IPS DF 4.7 (cell line): ENCODE measurements around the gene FBXO41.

ENCODE experiments used
- DNase-seq: peaks from one replicate; pipeline ENCODE4 v3.0.0-alpha.2; 2013; ENCODE audit warnings: low spot score; ENCODE audit errors: extremely low read depth

Gene FBXO41, protein sequence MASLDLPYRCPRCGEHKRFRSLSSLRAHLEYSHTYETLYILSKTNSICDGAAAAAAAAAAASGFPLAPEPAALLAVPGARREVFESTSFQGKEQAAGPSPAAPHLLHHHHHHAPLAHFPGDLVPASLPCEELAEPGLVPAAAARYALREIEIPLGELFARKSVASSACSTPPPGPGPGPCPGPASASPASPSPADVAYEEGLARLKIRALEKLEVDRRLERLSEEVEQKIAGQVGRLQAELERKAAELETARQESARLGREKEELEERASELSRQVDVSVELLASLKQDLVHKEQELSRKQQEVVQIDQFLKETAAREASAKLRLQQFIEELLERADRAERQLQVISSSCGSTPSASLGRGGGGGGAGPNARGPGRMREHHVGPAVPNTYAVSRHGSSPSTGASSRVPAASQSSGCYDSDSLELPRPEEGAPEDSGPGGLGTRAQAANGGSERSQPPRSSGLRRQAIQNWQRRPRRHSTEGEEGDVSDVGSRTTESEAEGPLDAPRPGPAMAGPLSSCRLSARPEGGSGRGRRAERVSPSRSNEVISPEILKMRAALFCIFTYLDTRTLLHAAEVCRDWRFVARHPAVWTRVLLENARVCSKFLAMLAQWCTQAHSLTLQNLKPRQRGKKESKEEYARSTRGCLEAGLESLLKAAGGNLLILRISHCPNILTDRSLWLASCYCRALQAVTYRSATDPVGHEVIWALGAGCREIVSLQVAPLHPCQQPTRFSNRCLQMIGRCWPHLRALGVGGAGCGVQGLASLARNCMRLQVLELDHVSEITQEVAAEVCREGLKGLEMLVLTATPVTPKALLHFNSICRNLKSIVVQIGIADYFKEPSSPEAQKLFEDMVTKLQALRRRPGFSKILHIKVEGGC

DNA sequence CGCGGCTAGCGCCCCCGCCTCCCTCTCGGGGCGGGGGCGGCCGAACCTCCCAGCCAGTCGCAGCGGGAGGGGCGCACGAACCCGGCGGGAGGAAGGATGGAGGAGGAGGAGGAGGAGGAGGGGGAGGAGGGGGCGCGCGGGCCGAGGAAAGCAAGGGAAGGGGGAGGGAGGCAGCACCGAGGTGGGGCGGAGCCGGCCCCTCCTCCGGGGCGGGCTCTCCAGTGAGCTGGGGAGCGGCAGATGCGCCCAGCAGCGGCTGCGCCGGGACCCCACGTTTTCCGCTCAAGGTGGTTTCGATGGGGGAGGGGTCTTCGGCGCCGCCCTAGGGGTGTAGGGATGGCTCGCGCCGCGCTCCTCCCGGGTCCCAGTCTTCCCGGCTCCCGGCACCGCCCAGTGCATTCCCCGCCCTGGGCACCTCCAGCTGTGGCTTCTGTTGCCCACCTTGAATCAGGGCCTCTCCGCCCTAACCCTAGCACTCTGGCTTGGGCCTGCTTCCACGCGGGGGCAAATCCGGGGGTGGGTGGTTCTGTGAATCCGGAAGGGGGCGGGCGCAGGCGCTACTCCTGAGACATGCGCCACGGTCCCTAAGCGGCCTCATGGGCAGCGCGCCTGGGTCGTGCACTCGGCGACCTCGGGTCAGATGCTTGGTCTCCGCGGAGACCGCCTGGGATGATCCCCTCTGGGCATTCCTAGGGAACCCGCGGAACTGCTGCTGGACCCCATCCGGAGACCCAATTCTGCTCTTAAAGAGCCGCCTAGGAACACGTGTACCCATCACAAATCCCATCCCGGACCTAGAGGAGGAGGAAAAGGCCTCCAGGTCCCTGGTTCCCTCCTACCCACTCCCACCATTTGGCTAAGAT is at the start of gene FBXO41:
FBXO41 (minus strand) TSS at position 183 of the 863 bp plus-strand sequence. CDS start 14,848 bp downstream, outside the sequence.
- no peak for DNase-seq

DNA sequence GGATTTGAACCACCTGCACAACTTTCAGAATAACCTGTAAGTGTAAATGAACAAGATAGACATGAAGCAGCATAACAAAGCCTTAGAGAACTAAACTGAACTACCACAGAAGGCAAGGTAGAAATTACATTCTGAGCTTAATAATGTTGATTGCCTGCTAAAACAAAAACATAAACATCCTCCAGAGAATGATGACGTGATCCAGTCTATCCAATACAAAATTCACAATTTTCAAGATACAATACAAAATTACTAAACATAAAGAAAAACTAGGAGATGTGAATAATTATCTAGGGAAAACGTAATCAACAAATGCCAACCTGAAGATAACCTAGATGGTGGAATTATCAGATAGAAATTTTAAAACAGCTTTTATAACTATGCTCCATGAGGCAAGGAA is 49.8 kb upstream of the FBXO41 start:
- no peak for DNase-seq

DNA sequence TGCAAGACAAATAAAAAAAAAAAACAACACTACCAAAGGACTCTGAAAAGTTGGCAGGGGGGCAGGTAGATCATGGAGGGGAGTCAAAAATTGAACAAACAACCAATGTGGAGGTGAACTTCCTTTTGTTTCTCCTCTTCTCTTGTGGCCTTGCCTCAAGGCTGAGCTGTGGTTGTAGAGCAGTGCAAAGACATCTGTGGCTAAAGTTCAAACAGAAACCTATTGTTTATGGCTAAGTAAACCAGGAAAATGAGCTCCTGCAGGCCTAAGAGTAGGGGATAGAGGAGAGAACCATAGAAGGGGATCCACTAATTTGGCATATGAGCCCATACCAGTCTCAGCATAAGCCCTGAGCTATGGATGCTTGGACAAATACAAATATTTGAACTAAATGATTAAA is 49.3 kb upstream of the FBXO41 start:
- no peak for DNase-seq

DNA sequence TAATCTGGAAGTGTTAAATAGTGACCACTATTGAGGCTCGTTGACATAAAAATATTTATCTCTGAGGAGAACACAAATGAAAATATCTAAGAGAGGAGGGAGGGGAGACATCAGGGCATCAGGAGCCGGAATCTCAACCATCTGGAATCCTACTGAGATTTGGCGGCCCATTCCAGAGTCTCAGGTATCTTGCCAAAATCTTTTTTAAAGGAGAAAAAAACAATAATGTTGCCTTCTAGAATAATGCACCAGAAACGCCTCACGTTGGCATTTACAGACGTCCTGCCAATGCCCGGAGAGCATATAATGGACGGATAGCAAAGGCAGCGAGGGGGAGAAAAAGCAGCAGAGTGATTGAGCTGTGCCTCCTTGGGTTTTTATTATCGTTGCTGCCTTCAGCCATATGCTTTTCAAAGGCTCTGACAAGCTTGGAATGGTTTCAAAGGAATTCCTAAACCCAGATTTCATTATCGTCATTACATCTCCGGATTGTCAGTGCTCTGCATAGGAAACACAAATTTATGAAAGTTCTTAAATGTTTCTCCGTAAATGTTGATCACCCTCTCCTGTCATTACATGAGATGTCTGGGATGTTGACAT is 39.9 kb upstream of the FBXO41 start:
- no peak for DNase-seq

DNA sequence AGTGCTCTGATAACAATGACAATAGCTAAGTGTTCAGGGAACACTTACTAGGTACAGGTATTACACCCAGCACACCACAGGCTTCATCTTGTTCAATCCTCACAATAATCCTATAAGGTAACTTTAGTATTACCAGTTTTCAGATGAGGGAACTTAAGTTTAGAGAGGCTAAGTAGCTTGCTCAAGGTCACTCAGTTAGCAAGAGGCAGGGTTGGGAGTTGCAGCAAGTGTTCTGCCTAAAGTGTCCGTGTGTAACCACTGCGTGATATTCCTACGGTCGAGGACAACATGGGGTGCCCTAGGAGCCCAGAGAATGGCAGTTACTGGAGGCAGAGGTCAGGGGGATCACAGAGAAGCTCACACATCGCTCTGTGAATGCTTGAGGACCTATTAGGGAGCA is 39.3 kb upstream of the FBXO41 start:
- DNase-seq = no peak

DNA sequence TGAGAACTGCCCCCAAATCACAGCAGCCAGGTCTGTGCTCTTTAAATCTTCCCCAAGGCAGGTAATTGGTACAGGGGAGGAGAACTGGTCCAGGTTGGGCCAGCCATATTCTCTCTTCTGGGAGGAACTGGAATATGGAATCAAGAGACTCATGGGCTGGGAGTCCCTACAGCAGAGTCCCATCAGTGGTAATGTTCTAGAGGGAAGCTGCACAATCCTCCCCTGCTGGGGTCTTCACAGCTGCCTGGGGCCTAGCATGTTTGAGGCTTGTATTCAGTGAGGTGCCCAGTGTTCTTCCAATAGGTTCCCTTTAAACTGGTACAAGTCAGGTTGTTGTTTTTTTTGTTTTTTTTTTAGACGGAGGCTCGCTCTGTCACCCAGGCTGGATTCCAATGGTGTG is 30.2 kb upstream of the FBXO41 start:
- DNase-seq = no peak

DNA sequence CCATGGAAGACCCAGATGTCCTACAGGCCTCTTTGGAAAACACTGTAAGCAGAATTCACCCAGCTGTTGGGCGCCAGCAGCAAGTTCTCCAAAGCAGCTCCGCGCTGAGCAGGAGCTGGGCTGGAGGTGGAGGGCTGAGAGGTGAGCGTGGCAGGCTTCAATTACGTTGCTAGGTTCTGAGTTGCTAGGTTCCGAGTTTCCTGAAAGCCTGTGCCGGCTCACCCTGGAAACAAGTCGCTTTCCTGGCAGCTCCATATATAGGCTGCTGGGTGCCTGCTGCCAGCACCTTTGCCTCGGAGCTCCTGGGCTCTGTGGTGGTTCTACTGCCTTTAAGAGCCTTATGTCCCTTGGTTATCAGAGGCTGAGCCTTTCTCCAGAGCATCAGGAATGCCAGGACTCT is 23.4 kb upstream of the FBXO41 start:
- no peak for DNase-seq

DNA sequence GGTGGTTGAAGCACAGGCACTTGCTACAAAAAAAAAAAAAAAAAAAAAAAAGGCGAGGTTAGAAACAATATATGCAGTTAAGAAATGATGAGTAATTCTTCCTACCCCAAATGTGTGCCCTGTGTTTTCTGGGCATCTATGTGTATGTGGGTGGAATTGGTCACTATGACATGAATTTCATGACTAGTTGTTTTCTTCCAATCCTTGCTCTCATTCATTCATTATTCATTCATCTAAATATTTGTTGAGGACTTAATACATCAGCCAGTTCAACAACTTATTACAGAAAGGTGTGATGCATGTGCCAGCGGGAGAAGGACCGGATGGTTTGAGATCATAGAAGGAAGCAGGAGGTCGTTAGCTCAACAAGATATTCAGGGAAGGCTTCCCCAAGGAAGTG is 17.4 kb upstream of the FBXO41 start:
- no peak for DNase-seq

DNA sequence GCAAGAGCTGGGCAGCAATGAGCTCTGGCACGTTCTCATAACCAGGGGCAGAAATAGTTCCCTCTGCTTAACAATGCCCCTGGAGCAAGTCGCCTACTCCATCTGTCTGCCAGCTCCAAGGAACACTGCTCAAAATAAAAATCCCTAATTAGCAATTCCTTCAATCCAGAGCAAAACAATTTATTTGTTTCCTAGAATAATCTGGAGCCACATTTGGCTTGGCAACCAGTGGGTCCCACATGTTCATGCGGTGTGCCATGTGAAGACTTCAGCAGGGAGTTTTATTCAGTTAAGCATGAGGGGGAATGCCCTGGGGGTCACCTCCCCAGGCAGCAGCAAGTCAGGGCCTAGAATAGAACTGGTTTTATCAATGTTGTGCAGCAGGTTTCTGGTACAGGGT is 16.6 kb upstream of the FBXO41 start:
- no peak for DNase-seq

DNA sequence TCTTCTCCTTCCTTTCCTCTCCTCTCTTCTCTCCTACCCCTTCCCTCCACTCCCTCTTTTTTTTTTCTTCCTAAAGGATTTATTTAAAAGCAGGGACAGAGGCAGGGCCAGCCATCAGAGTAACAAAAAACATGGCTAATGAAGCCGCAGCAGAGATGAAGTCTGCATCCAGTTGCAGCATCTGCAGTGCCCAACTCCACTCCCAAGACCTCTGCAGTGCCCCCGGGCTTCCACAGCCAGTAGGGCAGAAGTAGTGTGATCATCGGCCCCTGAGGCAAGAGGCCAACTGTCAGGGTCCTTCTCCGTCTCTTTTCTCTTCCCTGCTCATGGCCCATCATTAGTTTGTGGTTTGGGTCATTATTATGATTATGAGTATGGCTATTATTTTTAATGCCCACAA is 13.3 kb upstream of the FBXO41 start:
- DNase-seq = no peak

DNA sequence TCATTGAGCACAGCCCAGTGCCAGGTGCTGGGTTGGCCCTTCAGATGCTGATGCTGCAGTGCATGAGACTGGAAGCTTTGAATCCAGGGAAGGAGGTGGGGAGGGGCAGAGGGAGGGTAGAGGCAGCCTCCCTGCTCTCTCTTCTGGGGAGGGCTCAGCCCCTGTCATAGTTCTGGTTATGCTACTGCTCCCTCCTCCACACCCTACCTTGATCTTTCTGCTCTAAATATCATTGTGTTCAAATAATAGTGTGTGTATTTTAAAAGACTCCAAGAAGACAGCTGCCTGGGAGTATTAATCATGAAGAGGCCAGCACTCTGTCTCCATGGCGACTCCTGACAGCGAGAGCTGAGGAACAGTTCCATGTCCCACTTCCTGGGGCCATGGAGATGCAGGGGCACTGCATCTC is 12.9 kb upstream of the FBXO41 start:
- no peak for DNase-seq

DNA sequence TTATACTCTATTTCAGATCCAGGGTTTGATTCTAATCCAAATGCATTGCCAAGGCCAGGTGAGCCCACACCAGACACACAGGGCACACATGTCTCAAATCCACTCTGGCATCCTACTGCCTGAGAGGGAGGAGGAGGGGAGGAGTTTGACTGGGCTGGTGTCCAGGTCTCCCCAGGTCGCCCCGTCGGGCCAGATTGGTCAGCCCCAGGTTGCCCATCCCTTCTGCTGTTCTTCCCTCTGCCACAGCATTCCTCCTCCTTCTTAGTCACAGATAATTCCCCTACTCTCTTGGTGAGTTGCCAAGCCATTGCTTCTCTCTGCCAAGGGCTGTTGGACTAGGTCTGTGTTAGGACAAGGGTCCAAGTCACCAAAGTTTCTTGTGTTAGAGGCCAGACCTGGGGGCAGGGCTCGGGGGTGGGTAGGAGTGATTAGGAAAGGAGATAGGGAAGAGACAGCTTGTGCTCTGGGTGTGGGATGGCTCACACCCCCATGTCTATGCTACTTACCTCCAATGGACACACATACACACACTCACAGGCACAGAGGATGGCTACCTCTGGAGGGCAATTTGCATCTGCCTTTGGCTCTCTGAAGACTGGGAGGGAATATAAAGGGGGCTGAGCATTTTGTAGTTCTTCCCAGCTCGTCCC is 11.6 kb upstream of the FBXO41 start:
- no peak for DNase-seq

DNA sequence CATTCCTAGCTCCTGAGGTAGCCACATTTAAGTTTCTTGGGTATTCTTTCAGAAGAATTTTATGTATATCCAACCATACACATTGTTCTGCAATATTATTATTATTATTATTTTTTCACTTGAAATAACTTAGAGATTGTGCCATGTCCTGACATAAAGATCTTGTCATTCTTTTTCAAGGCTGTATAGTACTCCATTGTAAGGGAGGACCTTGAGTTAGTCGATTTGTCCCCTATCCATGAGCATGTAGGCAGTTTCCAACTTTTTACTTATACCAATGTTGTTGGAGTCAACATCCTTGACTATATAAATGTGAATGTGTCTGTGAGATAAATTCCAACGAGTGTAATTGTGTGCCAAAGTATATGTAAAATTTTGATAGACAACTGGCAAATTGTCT is 10.0 kb upstream of the FBXO41 start:
- no peak for DNase-seq

DNA sequence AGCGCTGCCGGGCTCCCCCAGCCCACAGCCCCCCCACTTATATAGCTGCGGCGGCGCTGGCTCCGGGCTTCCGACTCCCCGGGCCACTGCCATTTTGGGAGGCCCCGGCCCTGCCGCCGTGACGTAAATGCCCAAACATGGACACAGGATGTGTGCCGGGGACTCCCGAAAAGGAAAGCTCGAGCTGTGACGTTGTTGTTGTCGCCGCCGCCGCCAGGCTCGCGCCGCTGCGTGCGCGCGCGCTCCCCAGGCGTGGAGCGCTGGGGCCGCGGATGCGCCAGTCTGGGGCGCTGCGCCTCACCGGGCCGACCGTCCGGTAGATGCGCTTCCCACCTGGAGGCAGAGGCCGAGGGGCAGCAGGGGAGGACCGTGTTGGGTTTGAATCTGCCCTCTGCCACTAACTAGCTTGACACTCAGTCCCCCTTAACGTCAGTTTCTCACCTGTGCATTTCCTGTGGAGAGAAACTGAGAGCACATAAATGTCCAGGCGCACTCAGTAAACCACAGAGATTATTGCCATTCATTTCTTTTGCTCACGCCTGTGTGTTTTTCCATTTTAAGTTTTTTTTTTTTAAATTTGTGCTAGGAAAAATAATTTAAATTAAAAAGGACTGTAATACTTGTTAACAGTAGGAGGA is 9.4 kb upstream of the FBXO41 start, which contains the start of gene EGR4:
EGR4 (minus strand) TSS at position 15 of the 638 bp plus-strand sequence. CDS start 231 bp downstream, outside the sequence.
- no peak for DNase-seq

DNA sequence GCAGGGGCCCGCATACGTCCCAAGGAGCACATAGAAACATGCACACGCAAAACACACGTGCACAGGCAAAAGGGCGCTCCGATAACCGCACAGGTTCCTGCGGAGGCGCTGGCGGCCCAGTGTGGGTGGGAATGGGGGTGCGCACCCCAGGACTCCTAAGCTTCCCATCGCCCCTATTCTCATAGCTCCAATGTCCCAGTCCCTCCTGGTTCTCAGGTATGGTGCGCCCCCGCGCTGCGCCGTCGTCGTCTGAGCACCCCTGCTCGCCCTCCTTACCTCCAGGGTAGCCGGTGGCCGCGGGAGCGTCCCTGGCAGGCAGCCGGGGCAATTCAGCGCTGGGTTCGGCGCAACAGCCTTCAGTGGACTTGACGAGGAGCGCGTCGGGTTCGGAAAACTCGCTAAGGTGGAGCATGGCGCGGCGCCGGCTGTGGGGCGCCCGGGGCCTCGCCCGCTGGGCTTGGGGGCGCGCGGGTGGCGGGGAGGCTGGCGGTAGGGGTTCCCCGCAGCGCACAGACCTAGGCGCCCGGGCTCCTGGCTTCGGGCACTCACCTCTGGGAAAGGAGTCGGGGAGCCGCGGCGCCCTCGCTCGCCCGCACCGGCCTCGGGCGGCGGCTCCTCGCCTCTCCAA is 8.7 kb upstream of the FBXO41 start:
- no peak for DNase-seq

DNA sequence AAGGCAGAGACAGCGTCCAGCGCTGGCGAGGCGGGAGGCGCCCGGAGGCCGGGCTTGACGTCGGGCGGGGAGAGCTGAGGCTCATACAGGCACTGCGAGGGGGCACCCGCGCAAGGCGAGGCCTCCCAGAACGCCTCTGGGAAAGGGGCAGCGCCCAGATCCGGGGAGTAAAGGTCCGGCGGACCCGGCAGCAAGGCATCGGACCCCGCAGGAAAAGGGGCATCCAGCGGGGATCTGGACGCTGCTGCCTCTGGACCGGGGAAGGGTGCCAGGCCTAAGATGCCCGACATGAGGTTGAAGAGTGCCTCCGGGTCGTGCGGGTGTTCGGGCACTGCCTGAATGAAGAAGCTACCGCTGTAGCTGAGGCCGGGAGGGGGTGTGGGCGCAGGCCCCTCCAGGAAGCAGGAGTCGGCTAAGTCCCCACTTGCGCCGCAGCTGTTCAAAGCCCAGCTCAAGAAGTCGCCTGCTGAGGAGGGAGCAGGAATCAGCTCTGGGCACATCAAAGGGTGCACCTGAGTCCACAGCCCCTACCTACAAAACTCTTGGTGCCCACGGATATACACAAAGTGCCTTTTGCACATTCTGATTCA is 8.1 kb upstream of the FBXO41 start:
- DNase-seq = no peak

DNA sequence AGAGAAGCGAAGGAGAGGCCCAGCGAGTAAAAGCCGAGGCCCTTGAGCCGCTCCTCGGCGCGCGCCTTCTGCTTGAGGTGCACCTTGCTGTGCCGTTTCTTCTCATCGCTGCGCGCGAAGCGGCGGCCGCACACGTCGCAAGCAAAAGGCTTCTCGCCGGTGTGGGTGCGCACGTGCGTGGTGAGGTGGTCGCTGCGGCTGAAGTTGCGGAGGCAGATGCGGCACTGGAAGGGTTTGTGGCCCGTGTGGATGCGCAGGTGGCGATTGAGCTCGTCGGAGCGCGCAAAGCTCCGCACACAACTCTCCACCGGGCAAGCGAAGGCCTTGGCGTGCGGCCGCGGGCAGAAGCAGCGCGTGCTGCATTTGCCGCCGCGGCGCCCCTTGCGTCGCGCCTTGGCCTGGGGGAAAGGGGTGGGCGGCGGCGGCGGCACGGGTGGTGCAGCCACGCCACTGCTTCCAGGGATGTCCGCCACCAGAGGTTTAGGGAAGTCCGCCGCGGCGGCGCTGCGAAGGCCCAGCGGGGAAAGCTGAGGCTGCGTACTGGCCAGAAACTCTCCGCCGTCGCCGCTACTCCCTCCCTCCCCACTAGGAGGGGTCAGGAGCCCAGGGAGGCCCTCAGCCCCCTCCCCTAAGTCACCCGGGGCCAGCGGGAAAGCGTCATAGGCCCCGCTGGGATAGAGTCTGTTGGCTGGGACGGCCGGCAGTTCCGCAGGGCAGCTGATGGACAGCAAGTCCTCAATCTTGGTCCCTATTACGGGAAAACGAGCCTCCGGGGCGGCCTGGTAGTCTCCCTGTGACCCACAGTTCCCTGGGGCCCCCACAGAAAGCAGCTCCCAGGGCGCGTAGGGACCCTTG is 7.4 kb upstream of the FBXO41 start:
- DNase-seq = no peak

DNA sequence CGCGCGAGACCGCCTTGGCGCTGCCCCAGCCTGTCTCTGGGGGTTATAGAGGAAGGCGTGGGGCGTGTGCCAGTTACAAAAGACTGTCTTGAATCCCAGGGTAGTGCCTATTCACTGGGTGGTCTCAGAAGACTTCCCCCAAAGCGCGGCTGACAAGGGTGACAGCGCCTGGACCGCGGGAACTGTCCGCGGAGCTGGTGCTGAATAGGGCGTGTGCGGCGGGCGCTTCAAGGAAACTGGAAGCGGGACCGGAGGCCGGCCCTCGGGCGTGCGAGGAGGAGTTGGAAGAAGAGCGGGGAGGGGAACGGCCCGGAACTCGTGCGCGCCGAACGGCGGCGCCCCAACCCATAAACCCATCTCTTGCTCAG is 6.8 kb upstream of the FBXO41 start:
- no peak for DNase-seq
